Hematopoietic multipotent progenitor cell treated with erythropoietin and hydrocortisone succinate and interleukin-3 and kit ligand, for 8 days (in vitro differentiated cells): ENCODE data around the gene CTDP1.
A peak's percentile ranks its signal among the peaks of the same experiment; 100 is the strongest.
"Not testable (repeated sequence)": the region's sequence is repeated elsewhere in the genome, so short reads cannot be mapped to it uniquely, and the experiment has no call there.

ENCODE experiments used
- DNase-seq: peaks from one replicate; pipeline ENCODE4 v3.0.0-alpha.2; 2015

CTDP1 gene

DNA sequence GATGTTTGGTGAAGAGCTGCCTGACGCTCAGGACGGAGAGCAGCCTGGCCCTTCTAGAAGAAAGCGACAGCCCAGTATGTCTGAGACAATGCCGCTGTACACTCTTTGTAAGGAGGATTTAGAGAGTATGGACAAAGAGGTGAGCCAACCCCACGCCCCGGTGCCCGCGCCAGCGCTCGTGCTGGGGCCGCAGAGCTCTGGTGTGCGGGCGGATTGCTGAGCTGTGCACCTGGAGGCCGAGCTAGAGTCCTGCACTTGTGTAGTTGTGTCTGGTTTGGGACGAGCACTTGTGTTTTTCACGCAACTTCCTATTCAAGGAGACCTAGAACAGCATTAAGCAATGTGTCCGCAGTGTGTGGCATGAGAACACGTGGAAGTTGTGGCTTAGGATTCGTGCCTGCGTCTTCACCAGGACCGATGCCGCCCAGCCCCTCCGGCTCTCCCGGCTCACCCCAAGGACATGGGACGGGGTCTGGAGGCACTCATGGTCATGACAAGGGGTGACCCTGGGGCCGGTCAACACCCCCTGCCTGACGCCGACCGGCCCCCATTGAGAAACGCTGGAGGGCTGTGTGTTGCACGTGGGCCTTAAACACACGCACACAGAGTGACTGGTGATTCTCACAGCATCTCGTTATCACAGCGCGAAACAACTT is 49.5 kb downstream of the CTDP1 start:
- DNase-seq: no peak

DNA sequence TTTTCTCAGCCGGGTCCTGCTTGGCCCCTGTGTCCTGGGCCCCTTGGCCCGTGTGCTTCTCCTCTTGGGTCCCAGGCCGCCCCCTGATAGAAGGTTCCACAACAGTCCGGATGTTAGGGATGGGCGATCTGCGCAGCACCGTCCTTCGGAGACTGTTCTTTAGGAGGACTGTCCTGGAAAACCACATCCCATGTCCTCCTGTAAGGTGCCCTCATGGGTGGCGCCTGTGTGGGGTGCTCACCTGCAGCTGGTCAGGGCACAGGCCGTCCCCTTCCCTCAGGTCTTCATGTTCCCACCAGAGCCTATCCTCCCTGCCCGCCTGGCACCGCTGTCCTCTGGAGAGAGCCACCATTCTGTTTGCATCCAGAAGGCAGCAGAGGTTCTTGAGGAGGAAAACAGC is 50.0 kb downstream of the CTDP1 start:
- no peak for DNase-seq

DNA sequence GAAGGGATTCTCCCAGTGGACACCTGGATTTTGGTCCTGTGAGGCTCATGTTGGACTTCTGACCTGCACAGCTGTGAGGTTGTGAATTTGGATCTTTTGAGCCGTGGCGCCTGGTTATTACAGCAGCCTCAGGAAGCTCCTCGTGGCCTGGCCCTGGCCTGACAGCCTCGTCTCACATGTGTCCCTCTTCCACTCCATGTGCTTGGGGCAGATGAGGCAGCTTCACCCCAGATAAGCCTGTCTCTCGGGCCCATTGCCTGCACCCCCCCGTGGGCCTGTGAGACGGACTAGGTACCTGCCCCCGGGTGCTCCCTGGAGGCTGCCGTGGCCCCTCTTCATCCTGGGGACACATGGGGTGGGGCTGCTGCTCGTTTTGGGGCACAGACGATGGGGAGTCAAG is 51.2 kb downstream of the CTDP1 start:
- no peak for DNase-seq

DNA sequence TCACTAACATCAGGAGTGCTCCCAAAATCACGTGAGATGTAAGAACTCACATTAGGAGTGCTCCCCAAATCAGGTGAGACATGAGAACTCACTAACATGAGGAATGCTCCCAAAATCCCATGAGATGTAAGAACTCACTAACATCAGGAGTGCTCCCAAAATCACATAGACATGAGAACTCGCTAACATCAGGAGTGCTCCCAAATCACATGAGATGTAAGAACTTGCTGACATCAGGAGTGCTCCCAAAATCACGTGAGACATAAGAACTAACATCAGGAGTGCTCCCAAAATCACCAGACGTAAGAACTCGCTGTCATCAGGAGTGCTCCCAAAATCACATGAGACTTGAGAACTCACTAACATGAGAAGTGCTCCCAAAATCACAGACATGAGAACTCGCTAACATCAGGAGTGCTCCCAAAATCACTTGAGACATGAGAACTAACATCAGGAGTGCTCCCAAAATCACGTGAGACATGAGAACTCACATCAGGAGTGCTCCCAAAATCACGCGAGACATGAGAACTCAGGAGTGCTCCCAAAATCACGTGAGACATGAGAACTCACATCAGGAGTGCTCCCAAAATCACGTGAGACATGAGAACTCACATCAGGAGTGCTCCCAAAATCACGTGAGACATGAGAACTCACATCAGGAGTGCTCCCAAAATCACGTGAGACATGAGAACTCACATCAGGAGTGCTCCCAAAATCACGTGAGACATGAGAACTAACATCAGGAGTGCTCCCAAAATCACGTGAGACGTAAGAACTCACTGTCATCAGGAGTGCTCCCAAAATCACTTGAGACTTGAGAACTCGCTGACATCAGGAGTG is 52.5 kb downstream of the CTDP1 start:
- peak; percentile 6 for DNase-seq

DNA sequence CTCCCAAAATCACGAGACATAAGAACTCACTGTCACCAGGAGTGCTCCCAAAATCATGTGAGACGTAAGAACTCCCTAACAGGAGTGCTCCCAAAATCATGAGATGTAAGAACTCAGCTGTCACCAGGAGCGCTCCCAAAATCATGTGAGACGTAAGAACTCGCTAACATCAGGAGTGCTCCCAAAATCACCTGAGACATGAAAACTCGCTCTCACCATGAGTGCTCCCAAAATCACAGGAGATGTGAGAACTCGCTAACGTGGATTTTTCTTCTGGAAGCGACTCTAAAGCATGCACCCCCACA is 53.1 kb downstream of the CTDP1 start:
- DNase-seq: no peak

DNA sequence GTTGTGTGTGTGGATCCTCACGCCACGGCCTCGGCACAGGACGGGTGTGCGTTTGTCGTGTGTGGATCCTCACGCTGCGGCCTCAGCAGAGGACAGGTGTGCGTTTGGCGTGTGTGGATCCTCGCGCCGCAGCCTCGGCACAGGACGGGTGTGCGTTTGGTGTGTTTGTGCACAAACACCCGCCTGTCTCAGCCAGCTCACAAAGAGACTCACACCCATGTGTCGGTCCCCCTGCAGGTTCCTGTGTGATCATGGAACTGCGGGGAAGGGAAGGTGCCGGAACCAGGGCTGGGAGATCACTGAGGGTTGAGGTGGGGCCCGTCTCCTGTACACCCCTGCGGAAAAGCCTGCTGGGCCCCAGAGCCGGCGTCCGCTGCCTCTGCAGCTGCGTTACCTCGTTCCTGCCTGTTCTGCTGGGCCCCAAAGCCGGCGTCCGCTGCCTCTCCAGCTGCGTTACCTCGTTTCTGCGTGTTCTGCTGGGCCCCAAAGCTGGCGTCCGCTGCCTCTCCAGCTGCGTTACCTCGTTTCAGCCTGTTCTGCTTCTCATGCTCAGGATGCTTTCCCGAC is 53.6 kb downstream of the CTDP1 start:
- DNase-seq: no peak

DNA sequence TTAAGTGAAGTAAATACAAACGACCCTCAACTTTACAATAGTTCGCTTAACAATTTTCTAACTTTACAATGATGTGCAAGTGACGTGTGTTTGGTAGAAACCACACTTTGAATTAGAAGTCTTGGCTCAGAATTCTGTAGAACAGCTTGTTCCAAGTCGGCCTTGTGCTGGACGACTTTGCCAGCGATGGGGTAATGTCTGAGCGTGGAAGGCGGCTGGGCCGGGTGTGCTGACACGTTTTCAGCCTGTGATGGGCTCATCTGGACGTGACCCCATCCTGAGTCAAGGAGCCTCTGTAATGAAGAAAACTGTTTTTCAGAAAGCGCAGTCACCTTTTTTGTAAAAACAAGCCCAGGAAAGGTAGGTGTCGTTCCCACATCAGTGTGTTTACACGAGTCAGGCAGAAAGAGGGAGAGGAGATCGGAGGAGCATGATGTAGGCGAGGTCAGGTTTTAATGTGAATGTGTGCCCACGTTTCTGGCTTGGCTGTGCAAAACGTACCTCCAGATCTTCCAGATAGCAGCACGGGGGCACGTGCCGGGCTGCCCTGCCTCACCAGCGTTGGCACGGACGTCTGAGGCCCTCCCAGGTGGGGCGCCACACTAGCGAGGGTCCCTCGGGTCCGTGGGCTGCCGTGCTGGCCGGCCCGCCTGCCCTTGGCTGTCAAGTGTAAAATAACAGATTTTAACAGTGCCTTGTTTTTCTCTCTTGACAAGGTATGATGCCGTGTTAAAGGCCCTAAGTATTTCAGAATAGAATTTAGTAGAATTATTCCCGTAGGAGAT is 54.6 kb downstream of the CTDP1 start:
- no peak for DNase-seq

DNA sequence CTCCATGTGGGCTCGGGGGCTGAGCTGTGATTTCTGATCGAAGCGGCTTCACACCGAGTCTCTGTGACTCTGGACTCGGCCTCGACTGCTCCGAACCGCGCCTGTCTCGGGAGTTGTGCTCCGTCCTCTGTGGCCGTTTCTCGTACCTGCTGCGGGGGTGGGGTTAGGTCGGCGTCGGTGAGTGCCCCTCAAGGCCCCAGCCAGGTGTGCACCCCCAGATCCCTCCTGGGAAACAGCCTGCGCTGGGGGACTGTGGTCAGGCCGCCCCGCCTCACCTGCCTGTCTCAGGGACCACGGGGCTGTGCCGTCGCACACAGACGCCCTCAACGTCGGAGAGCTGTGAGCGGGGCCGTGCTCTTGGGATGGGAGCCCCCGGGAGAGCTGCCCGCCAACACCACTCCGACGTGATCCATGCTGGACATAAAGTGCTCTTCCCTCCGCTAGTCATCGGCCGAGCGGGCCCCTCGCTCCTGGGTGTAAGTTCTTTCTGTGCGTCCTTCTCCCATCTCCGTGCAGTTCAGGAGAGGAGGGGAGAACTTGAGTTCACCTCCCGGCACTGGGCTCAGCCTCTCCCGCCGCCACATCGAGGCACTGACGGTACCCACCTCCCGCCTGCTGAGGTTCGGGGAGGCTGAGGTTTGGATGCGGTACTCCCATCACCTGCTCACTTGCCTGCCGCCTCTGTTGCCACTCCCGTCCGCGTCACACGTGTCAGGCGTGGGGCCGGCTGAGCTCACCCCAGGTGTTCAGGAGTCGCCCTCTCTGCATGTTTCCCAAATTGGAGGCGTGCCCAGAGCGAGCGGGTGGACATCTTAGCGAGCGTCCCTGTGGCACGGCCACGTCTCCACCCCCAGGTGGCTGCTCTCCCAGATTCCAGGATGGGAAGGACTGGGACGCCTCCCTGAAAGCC is 55.7 kb downstream of the CTDP1 start:
- no peak for DNase-seq

DNA sequence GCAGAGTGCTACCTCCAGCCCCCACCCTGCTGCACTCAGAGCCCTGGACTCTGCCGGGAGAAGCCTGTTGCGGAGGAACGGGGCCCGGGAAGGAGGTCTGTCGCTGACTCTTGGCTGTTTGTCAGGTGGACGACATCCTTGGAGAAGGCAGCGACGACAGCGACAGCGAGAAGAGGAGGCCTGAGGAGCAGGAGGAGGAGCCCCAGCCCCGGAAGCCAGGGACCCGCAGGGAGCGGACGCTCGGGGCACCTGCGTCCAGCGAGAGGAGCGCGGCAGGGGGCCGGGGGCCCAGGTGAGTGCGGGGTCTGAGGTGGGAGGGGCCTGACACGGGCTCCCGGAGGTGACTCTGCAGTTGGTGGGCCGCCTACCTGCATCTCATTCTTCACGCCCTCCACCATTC is 56.6 kb downstream of the CTDP1 start:
- no peak for DNase-seq

DNA sequence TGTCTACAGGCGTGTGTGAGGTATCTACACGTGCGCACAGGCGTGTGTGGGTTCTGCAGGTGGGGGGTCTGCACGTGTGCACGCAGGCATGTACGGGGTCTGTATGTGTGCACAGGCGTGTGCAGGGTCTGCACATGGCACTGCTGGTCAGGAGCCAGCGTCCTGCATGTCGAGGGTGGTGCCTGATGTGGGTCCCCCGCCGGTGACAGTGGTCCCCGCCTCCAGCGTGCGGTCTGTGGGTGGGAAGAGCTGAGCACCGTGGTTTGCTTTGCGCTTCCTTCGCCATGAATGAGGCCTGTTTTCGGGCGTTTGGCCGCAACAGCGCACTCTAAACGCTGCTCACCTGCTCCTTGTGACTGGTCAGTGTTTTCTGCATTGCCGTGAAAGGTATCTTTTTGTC is 57.2 kb downstream of the CTDP1 start:
- DNase-seq: no peak

DNA sequence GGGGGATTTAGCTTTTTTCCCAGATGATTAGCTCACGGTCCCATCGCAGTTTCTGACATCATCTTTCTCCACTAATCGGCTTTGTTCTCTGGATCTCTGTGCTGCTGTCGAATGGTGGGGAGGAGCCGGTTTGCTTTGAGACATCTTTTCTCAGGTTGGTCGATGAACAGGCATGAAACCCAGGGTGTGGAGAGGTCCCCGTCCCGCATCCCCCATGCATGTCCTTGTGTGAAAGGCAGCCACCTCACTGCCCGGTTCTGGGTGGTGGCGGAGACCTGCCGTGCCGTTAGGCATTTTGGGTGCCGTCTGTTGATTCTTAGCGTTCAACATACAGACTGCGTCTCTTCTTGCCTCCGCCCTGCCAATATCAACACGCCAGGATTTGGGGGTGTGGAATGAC is 57.8 kb downstream of the CTDP1 start:
- DNase-seq: no peak

DNA sequence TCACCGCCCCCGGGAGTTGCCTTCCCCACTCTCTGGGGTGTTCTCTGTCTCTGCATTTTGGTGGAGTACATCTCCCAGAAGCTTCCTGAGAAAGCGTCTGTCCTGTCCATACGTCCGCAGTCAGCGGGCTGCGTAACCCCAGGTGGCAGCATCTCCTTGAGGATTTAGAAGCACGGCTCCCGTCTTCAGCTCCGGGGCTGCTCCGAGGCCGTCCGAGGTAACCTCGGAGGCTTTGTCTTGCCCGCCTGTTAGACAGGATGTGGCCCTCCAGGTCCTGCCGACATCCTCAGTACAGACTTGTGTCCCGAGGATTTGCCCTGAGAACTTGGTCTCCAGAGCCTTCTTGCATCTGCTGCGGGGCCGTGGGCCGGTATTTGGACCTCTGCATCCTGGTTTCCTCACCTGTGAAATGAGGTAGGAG is 58.4 kb downstream of the CTDP1 start:
- DNase-seq: no peak

DNA sequence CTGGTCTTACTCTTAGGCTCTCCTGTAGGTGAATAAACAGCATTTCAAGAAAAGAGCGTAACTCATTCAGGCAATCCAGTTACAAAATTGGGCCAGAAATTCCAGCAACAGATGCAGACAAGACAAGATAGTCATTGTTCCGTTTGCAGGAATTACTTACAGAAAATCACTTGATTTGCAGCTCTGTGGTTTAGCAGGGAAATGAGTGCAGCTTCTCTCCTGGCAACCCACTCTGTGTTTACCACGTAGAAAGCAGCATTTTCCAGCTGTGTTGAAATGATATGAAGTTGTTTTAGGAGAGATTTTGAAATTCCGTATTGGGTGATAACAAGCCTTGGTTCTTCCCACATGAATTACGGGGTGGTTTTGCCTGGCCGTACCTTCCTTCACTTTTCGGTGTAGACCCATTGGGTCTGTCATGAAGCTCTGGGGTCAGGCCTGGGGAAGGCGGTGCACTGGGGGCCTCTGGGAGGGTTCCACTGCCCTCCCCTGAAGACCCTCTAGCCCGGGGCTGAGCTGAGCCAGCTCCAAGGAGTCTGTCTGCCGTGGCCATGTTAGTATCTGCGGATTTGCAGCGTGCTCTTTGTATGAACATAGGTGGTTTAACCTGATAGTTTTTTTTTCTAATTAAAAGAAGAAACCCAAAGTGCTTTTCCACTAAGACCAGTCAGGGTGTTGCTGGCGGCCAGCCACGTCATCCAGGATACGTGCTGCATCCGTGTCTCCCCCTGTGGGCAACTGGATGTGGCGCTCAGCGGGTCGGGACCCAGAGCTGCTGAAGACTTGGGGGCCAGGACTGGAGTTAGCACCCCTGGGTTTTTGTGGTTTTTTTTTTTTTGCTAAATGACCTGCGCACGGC is 59.2 kb downstream of the CTDP1 start:
- DNase-seq: no peak

DNA sequence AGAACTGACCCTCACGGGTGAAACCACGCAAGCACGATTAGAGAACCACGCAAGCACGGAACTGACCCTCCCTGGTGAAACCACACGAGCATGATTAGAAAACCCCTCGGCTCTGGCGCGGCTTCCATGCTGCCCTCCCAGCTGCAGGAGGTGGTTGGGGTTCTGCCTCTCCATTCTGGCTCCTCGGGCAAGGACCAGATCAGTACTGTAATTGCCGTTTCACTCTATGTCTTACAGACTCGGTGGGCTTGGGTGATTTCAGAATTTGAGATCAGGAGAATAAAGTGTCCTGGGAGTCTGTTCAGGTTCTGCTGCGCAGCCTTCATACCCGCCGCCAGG is 59.8 kb downstream of the CTDP1 start:
- DNase-seq: no peak

DNA sequence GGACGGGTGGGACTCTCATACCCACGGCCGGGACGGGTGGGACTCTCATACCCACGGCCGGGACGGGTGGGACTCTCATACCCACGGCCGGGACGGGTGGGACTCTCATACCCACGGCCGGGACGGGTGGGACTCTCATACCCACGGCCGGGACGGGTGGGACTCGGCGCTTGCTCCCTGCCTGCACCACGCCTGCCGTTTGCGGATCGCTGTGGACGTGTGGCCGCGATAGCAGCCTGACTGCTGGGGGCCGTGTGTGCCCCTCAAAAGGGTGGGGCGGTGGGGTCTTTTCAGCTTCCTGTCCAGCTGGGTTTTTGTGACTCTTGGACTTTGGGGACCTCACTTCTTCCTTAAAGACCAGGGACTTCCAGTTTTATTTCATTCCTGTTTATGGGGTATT is 60.4 kb downstream of the CTDP1 start:
- DNase-seq: not testable (repeated sequence)

DNA sequence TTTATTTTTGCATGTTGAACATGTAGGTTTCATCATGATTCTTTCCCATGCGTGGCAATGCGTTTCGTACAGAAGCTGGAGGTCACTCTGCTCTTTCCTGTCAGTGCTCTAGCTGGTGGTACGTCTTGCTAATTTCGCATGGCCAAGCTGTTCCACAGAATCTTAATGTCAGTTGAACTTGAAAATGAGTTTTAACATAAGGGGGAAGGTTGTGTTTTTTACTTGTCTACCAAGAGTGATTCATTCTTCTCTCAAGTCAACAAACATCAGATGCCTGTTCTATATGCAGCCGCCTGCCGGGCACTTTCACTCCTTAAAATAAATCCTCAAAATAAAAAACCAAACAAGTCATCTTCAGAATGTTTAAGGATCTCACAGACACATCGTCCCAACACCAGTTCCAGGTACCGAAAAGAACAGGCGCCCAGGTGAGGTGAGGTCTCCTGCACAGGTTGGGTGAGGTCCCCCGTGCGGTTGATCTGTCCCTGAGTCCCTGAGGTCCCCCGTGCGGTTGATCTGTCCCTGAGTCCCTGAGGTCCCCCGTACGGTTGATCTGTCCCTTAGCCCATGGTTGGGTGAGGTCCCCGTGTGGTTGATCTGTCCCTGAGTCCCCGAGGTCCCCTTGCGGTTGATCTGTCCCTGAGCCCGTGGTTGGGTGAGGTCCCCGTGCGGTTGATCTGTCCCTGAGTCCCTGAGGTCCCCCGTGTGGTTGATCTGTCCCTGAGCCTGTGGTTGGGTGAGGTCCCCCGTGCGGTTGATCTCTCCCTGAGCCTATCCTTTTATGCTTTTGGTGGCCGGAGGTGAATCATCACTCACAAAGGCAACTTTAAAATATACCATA is 61.1 kb downstream of the CTDP1 start:
- no peak for DNase-seq

DNA sequence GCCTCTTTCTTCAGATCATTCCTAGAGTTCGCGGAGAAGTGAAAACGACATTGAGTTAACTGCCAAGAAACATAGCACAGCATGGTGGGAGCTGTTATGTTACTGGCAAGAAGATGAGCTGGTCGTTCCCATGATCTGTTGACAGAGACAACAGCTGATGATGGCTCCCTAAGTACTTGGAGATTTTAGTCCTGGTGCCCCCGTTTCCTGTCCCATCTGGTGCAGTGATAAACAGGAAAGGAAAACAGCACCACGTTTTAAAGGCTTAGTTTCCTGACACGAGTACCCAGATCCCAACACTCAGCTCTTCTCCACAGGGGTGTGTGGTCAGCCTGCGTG is 61.7 kb downstream of the CTDP1 start:
- DNase-seq: no peak

DNA sequence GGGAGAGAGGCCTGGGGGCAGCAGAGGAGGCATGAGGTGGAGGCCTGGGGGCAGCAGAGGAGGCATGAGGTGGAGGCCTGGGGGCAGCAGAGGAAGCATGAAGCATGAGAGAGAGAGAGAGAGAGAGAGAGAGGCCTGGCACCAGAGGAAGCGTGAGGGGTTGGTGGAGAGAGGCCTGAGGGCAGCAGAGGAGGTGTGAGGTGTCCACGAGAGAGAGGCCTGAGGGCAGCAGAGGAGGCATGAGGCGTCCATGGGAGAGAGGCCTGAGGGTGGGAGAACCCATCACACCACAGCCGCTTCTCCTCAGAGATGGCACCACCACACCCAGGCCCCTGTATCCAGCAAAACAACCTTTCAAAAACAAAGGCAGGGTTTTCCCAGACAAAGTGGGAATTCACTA is 62.5 kb downstream of the CTDP1 start:
- DNase-seq: no peak

DNA sequence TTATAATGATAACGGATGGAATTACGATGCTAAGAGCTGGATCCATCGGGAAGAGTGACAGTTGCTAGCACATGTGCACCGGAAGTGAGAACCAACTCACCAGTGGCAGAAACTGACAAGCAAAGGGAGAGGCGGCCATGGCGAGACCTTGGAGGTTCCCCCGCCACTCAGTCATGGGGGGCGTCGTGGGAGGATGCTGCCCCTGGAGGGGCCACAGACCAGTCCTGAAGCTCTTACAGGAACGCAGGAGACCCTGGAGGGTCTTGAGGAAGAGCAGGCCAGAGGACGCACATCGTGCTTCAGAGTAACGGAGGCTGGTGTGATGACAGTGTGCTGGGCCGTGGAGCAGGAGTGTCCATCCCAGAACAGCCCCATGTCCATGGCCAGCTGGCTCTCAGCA is 65.0 kb downstream of the CTDP1 start:
- DNase-seq: no peak

DNA sequence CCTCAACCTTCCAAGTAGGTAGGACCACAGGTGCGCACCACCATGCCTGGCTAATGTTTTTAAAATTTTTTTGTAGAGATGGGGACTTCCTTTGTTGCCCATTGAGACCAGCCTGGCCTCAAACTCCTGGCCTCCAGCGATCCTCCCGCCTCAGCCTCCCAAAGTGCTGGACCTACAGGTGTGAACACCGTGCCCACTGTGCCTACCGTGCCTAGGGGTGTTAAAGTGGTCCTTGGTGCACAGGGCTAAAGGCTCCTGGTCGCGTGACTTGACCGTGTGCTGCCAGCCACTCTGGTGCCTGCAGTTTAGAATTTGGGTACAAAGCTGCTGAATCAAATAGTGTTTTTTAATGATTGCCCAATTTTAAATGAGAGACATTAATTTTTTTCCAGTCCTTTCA is 67.1 kb downstream of the CTDP1 start:
- DNase-seq: no peak
